ENCODE measurements around the gene TRA2A. TPM values are rescaled to one million over a fixed set of nuclear protein-coding genes. Genes with fewer than 3 reads are reported as not detected.

TRA2A gene
- total and polyA plus RNA-seq, 9 of the 15 experiments (the other 6 are each of a cell fraction or from before 2014, with no cell fraction given) = 22.7 to 210 (median 73.9) TPM

DNA sequence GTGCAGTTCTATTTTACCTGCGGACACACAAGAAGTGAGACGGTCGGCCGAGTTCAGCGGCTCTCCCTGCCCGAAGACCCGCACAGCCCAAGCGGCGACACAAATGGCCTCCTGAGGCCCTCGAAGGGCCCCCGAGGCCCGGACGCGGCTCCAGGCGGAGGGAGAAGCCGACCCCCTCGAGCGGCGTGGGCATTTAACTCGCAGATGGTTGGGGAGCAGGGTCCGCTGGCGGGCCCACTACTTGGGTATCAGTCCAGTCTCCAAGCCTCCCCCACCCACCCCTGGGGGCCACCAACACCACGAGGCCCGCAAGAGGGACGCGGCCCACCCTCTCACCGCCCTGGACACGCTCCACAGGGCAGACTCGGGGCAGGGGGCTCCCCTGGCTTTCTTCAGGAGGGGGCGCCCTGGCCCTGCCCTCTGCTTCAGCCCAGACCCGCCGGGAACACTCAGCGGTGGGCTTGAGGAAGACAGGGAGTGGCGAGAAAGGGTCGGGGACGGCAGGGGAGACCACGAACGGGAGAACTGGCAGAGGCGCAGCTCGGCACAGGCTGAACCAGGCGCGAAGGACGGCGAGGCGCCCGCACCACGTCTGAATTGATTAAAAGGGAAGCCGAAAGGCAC lies 63.1 kb downstream of the TRA2A start (continued):
- TF ChIP-seq CREB1 (IDR thresholded peaks at IDR 0.05) = no peak
- no peak for TF ChIP-seq CREB1 (CRISPR knock-in tag; IDR thresholded peaks at IDR 0.05)
- no peak for TF ChIP-seq NR2C2 (CRISPR knock-in tag; IDR thresholded peaks at IDR 0.05)
- TF ChIP-seq NR2C2 (tag; IDR thresholded peaks at IDR 0.05) = no peak
- peak; percentile 70 for TF ChIP-seq RBBP5 (IDR thresholded peaks at IDR 0.05; ENCODE audit: borderline replicate concordance, insufficient read depth, low read length, poor library complexity, severe bottlenecking)
- TF ChIP-seq SUPT5H (IDR thresholded peaks at IDR 0.05) = 0 out of 2 replicates have a peak, but pooled peaks have one; percentile 13
- TF ChIP-seq SNIP1 (IDR thresholded peaks at IDR 0.05; ENCODE audit: low read depth) = no peak
- TF ChIP-seq FOXA1 (IDR thresholded peaks at IDR 0.05; ENCODE audit: borderline replicate concordance) = no peak
- no peak for TF ChIP-seq NELFE (IDR thresholded peaks at IDR 0.05; ENCODE audit: insufficient read depth, insufficient read length)
- TF ChIP-seq, protein P1, sequence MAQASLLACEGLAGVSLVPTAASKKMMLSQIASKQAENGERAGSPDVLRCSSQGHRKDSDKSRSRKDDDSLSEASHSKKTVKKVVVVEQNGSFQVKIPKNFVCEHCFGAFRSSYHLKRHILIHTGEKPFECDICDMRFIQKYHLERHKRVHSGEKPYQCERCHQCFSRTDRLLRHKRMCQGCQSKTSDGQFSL (CRISPR knock-in tag; IDR thresholded peaks at IDR 0.05) = 0 out of 2 replicates have a peak, but pooled peaks have one; percentile 17
- TF ChIP-seq, protein P1 (tag; IDR thresholded peaks at IDR 0.05) = no peak
- peak; percentile 23; the same call in 1 of the 2 replicates for TF ChIP-seq NFRKB (IDR thresholded peaks at IDR 0.05; ENCODE audit: low read depth)
- TF ChIP-seq, protein P2, sequence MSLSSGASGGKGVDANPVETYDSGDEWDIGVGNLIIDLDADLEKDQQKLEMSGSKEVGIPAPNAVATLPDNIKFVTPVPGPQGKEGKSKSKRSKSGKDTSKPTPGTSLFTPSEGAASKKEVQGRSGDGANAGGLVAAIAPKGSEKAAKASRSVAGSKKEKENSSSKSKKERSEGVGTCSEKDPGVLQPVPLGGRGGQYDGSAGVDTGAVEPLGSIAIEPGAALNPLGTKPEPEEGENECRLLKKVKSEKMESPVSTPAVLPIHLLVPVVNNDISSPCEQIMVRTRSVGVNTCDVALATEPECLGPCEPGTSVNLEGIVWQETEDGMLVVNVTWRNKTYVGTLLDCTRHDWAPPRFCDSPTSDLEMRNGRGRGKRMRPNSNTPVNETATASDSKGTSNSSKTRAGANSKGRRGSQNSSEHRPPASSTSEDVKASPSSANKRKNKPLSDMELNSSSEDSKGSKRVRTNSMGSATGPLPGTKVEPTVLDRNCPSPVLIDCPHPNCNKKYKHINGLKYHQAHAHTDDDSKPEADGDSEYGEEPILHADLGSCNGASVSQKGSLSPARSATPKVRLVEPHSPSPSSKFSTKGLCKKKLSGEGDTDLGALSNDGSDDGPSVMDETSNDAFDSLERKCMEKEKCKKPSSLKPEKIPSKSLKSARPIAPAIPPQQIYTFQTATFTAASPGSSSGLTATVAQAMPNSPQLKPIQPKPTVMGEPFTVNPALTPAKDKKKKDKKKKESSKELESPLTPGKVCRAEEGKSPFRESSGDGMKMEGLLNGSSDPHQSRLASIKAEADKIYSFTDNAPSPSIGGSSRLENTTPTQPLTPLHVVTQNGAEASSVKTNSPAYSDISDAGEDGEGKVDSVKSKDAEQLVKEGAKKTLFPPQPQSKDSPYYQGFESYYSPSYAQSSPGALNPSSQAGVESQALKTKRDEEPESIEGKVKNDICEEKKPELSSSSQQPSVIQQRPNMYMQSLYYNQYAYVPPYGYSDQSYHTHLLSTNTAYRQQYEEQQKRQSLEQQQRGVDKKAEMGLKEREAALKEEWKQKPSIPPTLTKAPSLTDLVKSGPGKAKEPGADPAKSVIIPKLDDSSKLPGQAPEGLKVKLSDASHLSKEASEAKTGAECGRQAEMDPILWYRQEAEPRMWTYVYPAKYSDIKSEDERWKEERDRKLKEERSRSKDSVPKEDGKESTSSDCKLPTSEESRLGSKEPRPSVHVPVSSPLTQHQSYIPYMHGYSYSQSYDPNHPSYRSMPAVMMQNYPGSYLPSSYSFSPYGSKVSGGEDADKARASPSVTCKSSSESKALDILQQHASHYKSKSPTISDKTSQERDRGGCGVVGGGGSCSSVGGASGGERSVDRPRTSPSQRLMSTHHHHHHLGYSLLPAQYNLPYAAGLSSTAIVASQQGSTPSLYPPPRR (CRISPR knock-in tag; IDR thresholded peaks at IDR 0.05; ENCODE audit: borderline replicate concordance) = 0 out of 2 replicates have a peak, but pooled peaks have one; percentile 39
- TF ChIP-seq ZNF551 (CRISPR knock-in tag; IDR thresholded peaks at IDR 0.05) = no peak
- peak; percentile 57; the same call in 1 of the 2 replicates for TF ChIP-seq ZNF263 (CRISPR knock-in tag; IDR thresholded peaks at IDR 0.05; ENCODE audit: borderline replicate concordance)
- no peak for TF ChIP-seq OTX1 (CRISPR knock-in tag; IDR thresholded peaks at IDR 0.05)
- 0 out of 2 replicates have a peak, but pooled peaks have one; percentile 41 for TF ChIP-seq KAT7 (CRISPR knock-in tag; IDR thresholded peaks at IDR 0.05; ENCODE audit: borderline replicate concordance)
- TF ChIP-seq, protein P3, sequence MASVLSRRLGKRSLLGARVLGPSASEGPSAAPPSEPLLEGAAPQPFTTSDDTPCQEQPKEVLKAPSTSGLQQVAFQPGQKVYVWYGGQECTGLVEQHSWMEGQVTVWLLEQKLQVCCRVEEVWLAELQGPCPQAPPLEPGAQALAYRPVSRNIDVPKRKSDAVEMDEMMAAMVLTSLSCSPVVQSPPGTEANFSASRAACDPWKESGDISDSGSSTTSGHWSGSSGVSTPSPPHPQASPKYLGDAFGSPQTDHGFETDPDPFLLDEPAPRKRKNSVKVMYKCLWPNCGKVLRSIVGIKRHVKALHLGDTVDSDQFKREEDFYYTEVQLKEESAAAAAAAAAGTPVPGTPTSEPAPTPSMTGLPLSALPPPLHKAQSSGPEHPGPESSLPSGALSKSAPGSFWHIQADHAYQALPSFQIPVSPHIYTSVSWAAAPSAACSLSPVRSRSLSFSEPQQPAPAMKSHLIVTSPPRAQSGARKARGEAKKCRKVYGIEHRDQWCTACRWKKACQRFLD (CRISPR knock-in tag; IDR thresholded peaks at IDR 0.05) = no peak
- TF ChIP-seq, protein P4, sequence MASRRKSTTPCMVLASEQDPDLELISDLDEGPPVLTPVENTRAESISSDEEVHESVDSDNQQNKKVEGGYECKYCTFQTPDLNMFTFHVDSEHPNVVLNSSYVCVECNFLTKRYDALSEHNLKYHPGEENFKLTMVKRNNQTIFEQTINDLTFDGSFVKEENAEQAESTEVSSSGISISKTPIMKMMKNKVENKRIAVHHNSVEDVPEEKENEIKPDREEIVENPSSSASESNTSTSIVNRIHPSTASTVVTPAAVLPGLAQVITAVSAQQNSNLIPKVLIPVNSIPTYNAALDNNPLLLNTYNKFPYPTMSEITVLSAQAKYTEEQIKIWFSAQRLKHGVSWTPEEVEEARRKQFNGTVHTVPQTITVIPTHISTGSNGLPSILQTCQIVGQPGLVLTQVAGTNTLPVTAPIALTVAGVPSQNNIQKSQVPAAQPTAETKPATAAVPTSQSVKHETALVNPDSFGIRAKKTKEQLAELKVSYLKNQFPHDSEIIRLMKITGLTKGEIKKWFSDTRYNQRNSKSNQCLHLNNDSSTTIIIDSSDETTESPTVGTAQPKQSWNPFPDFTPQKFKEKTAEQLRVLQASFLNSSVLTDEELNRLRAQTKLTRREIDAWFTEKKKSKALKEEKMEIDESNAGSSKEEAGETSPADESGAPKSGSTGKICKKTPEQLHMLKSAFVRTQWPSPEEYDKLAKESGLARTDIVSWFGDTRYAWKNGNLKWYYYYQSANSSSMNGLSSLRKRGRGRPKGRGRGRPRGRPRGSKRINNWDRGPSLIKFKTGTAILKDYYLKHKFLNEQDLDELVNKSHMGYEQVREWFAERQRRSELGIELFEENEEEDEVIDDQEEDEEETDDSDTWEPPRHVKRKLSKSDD (conservative IDR thresholded peaks at IDR 0.05; ENCODE audit: low read length) = no peak

All from K562 (cell line).